ENCODE results near the gene PEMT.

GRCh38 chr17:17523731-17524490 is 67.6 kb downstream of the PEMT start:
- TF ChIP-seq CTCF (IDR thresholded peaks at IDR 0.05) (no peak), ZNF263 (CRISPR knock-in tag; IDR thresholded peaks at IDR 0.05; ENCODE audit: low read depth) (no peak), MXD4 (CRISPR knock-in tag; IDR thresholded peaks at IDR 0.05; ENCODE audit: borderline replicate concordance) (no peak), GABPB1 (CRISPR knock-in tag; IDR thresholded peaks at IDR 0.05) (no peak), MLX (CRISPR knock-in tag; IDR thresholded peaks at IDR 0.05) (no peak), JUN (CRISPR knock-in tag; IDR thresholded peaks at IDR 0.05) (no peak), NR1H2 (CRISPR knock-in tag; IDR thresholded peaks at IDR 0.05) (no peak), ETV6 (CRISPR knock-in tag; IDR thresholded peaks at IDR 0.05) (no peak), ZNF416 (CRISPR knock-in tag; IDR thresholded peaks at IDR 0.05) (no peak), CREM (CRISPR knock-in tag; IDR thresholded peaks at IDR 0.05) (no peak), CREB1 (CRISPR knock-in tag; IDR thresholded peaks at IDR 0.05) (no peak)
- TF ChIP-seq, protein P1, sequence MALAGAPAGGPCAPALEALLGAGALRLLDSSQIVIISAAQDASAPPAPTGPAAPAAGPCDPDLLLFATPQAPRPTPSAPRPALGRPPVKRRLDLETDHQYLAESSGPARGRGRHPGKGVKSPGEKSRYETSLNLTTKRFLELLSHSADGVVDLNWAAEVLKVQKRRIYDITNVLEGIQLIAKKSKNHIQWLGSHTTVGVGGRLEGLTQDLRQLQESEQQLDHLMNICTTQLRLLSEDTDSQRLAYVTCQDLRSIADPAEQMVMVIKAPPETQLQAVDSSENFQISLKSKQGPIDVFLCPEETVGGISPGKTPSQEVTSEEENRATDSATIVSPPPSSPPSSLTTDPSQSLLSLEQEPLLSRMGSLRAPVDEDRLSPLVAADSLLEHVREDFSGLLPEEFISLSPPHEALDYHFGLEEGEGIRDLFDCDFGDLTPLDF (CRISPR knock-in tag; IDR thresholded peaks at IDR 0.05), result no peak
- TF ChIP-seq, protein P2, sequence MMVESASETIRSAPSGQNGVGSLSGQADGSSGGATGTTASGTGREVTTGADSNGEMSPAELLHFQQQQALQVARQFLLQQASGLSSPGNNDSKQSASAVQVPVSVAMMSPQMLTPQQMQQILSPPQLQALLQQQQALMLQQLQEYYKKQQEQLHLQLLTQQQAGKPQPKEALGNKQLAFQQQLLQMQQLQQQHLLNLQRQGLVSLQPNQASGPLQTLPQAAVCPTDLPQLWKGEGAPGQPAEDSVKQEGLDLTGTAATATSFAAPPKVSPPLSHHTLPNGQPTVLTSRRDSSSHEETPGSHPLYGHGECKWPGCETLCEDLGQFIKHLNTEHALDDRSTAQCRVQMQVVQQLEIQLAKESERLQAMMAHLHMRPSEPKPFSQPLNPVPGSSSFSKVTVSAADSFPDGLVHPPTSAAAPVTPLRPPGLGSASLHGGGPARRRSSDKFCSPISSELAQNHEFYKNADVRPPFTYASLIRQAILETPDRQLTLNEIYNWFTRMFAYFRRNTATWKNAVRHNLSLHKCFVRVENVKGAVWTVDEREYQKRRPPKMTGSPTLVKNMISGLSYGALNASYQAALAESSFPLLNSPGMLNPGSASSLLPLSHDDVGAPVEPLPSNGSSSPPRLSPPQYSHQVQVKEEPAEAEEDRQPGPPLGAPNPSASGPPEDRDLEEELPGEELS (CRISPR knock-in tag; IDR thresholded peaks at IDR 0.05), result no peak

All from WTC11 (cell line).